Hepatocyte (in vitro differentiated cells): Measurements from ENCODE around the gene CORIN. TPM values are rescaled to one million over a fixed set of nuclear protein-coding genes. Genes with fewer than 3 reads are reported as not detected.

Source experiments
- DNase-seq: peaks from one replicate; pipeline ENCODE4 v3.0.0-alpha.2; 2016; ENCODE audit warnings: low spot score
- H2AFZ ChIP-seq: fragments of 200-600 bp; sonication (generic); 2 replicates; pipeline ENCODE4 v1.6.0; 2016; ENCODE audit warnings: antibody characterized with exemption, mild to moderate bottlenecking
- H3K27ac ChIP-seq: fragments of 200-600 bp; sonication (generic); 2 replicates; pipeline ENCODE4 v1.5.1; 2016; ENCODE audit warnings: mild to moderate bottlenecking
- H3K27me3 ChIP-seq: fragments of 200-600 bp; sonication (generic); 2 replicates; pipeline ENCODE4 v1.6.1; 2016
- H3K36me3 ChIP-seq: fragments of 200-600 bp; sonication (generic); replicated peaks from 2 replicates; pipeline ENCODE4 v1.5.1; 2016; ENCODE audit warnings: low read depth; ENCODE audit not compliant: insufficient read depth
- H3K4me1 ChIP-seq: fragments of 200-600 bp; sonication (generic); 2 replicates; pipeline ENCODE4 v1.5.1; 2016; ENCODE audit warnings: mild to moderate bottlenecking, moderate library complexity; ENCODE audit not compliant: insufficient read depth
- H3K4me2 ChIP-seq: fragments of 200-600 bp; sonication (generic); 2 replicates; pipeline ENCODE4 v1.6.0; 2016
- H3K4me3 ChIP-seq: fragments of 200-600 bp; sonication (generic); 2 replicates; pipeline ENCODE4 v1.5.1; 2016; ENCODE audit warnings: mild to moderate bottlenecking
- H3K79me2 ChIP-seq: fragments of 200-600 bp; sonication (generic); 2 replicates; pipeline ENCODE4 v1.6.0; 2017; ENCODE audit warnings: mild to moderate bottlenecking
- H3K9me2 ChIP-seq: fragments of 200-600 bp; sonication (generic); replicated peaks from 2 replicates; pipeline ENCODE4 v1.6.0; 2017; ENCODE audit warnings: mild to moderate bottlenecking; ENCODE audit not compliant: insufficient read depth
- H3K9me3 ChIP-seq: fragments of 200-600 bp; sonication (generic); 2 replicates; pipeline ENCODE4 v1.5.1; 2016; ENCODE audit warnings: low read depth, mild to moderate bottlenecking
- H4K20me1 ChIP-seq: fragments of 200-600 bp; sonication (generic); 2 replicates; pipeline ENCODE4 v1.6.0; 2016; ENCODE audit warnings: mild to moderate bottlenecking; ENCODE audit not compliant: insufficient read depth, poor library complexity, severe bottlenecking
- CTCF ChIP-seq: fragments of 200-600 bp; sonication (generic); IDR thresholded peaks from 2 replicates; pipeline ENCODE4 v1.5.1; 2016; ENCODE audit warnings: antibody characterized with exemption, mild to moderate bottlenecking; ENCODE audit not compliant: poor library complexity
- EZH2 ChIP-seq: fragments of 200-600 bp; sonication (generic); IDR thresholded peaks from 2 replicates; pipeline ENCODE4 v1.6.1; 2016; ENCODE audit warnings: antibody characterized with exemption, mild to moderate bottlenecking, borderline replicate concordance
- EZH2phosphoT487 ChIP-seq: fragments of 200-600 bp; sonication (generic); IDR thresholded peaks from one replicate; pipeline ENCODE4 v1.6.1; 2018; ENCODE audit warnings: antibody characterized with exemption, mild to moderate bottlenecking, low read depth, moderate library complexity; ENCODE audit not compliant: unreplicated experiment, severe bottlenecking
- WGBS: methylation state at CpG from one replicate; pipeline ENCODE4 v1.1.6; 2016; ENCODE audit warnings: low lambda C conversion rate; ENCODE audit errors: missing lambda C conversion rate; 5-methylcytosine and 5-hydroxymethylcytosine counted together
- polyA plus RNA-seq: library from polyadenylated mRNA; unstranded; fragments of >200 nt; fragmentation: Nextera tagmentation; extraction: Ambion mirVana; gene quantifications from 2 replicates; pipeline ENCODE4 v1.2.1, GENCODE V29; 2016
- total RNA-seq: library from RNA; depleted of rRNA; stranded (reverse); fragments of >200 nt; gene quantifications from 2 replicates; pipeline ENCODE4 v1.2.3, GENCODE V29; 2014

The CORIN gene
- total and polyA plus RNA-seq, 2 experiments from 2014 or later = 0.13 to 0.40 TPM

- 88% methylated on average over 3 of the region's 3 CpGs for WGBS
- H3K9me3 ChIP-seq = no peaks in the 10 kb centered on the region
- no peaks in the 10 kb centered on the region for H3K9me2 ChIP-seq
- H3K4me1 ChIP-seq = no peaks in the 10 kb centered on the region
- no peak for DNase-seq
- no peaks in the 10 kb centered on the region for H3K36me3 ChIP-seq
- no peak overlapping the region for H3K4me3 ChIP-seq
- no peak overlapping the region for H3K4me2 ChIP-seq
- TF ChIP-seq EZH2phosphoT487 = no peak
- no peak for TF ChIP-seq EZH2
- TF ChIP-seq CTCF = no peak
- no peak overlapping the region for H3K27ac ChIP-seq
- no peaks in the 10 kb centered on the region for H3K79me2 ChIP-seq
- H2AFZ ChIP-seq = no peak overlapping the region
- H4K20me1 ChIP-seq = no peaks in the 10 kb centered on the region
- H3K27me3 ChIP-seq = no peaks in the 10 kb centered on the region
These were observed 258.6 kb downstream of the CORIN start for GRCh38 chr4:47579235-47579634.

- Histone ChIP-seq H2AFZ (no peak overlapping the region), H3K9me3 (no peaks in the 10 kb centered on the region), H3K27me3 (no peaks in the 10 kb centered on the region), H3K9me2 (no peaks in the 10 kb centered on the region), H4K20me1 (no peaks in the 10 kb centered on the region), H3K79me2 (no peaks in the 10 kb centered on the region), H3K27ac (no peak overlapping the region), H3K4me3 (no peak overlapping the region), H3K4me2 (no peak overlapping the region), H3K4me1 (no peaks in the 10 kb centered on the region), H3K36me3 (no peaks in the 10 kb centered on the region)
- WGBS = 39% methylated on average over 7 of the region's 7 CpGs
- TF ChIP-seq EZH2 (no peak), CTCF (no peak), EZH2phosphoT487 (no peak)
- no peak for DNase-seq
These were observed 259.9 kb downstream of the CORIN start for GRCh38 chr4:47577779-47578553.

DNA sequence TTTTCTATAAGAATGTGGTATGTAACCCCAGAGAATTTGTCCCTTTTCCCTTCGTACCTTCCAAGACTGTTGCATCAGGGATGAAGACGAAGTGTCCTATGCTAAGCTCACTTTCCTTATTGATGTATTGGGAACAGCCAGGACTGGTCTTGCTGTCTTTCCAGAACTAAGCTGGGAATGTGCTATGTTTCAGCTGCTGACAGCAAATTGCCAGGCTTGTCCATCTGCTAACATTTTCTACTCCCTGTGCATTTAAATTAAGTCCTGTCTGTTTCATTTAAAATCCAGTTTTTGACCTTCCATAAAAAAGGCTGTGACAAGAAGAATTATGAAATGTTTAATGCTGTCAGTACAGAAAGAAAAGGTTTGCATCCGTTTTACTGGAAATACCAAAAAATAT, 264.9 kb downstream of the CORIN start:
- Histone ChIP-seq H3K27ac (no peak overlapping the region), H3K9me3 (no peaks in the 10 kb centered on the region), H3K27me3 (no peaks in the 10 kb centered on the region), H3K4me3 (no peak overlapping the region), H3K4me1 (no peaks in the 10 kb centered on the region), H3K36me3 (no peaks in the 10 kb centered on the region), H3K9me2 (no peaks in the 10 kb centered on the region), H2AFZ (no peak overlapping the region), H4K20me1 (no peaks in the 10 kb centered on the region), H3K4me2 (no peak overlapping the region), H3K79me2 (no peaks in the 10 kb centered on the region)
- TF ChIP-seq EZH2phosphoT487 = no peak
- TF ChIP-seq CTCF = no peak
- TF ChIP-seq EZH2 = no peak
- no peak for DNase-seq
- WGBS = 92% methylated on average over 3 of the region's 3 CpGs
